B cell (primary cell): ENCODE measurements around the gene CMIP. TPM values are rescaled to one million over a fixed set of nuclear protein-coding genes. Genes with fewer than 3 reads are reported as not detected.

Source experiments
- ATAC-seq: fragments of 200-7000 bp; cut with Tn5 transposase; one replicate; pipeline ENCODE4 v1.10.0; 2021; ENCODE audit warnings: low read depth, mild to moderate bottlenecking, moderate number of reproducible peaks, moderate library complexity
- CTCF ChIA-PET: fragments of 350-600 bp; sonication (Branson Sonifier 250); formaldehyde crosslinking; loops from one replicate; lab custom pipeline; 2021; ENCODE audit warnings: antibody characterized with exemption, inconsistent platforms; lab: Charles Lee
- POLR2A ChIA-PET: fragments of 350-600 bp; sonication (Branson Sonifier 250); formaldehyde crosslinking; loops from one replicate; lab custom pipeline; 2021; ENCODE audit warnings: antibody characterized with exemption; lab: Charles Lee
- DNase-seq: peaks from one replicate; pipeline ENCODE4 v3.0.0; 2013
- H2AFZ ChIP-seq: 2 replicates; pipeline ENCODE4 v1.6.1; 2012; ENCODE audit warnings: mild to moderate bottlenecking, low read depth, low read length; ENCODE audit not compliant: insufficient read depth, poor library complexity, severe bottlenecking
- H3K27ac ChIP-seq, 2 donors: 1 replicate in 1 of 2; 2 replicates in 1 of 2; pipeline ENCODE4 v1.5.1; 2012 to 2013; ENCODE audit warnings: low read length in 2 of 2, mild to moderate bottlenecking in 2 of 2, moderate library complexity in 1 of 2
- H3K27me3 ChIP-seq, 4 experiments: fragments of 200-600 bp in 1 of 4; sonication (generic) in 1 of 4; replicated peaks in 1 of 4; 1 replicate in 2 of 4; 2 replicates in 2 of 4; pipeline versions ENCODE4 v1.6.1 to v1.7.0; 2013 to 2016; ENCODE audit warnings: low read length in 3 of 4, mild to moderate bottlenecking in 2 of 4, mixed read lengths in 1 of 4, moderate library complexity in 1 of 4; ENCODE audit not compliant: insufficient read depth in 4 of 4, control insufficient read depth in 3 of 4; ENCODE audit errors: control extremely low read depth in 1 of 4
- H3K36me3 ChIP-seq, 2 experiments: replicated peaks in 1 of 2; 1 replicate in 1 of 2; 2 replicates in 1 of 2; pipeline versions ENCODE4 v1.6.1 to v1.7.1; 2013; ENCODE audit warnings: low read length in 1 of 2; ENCODE audit not compliant: insufficient read depth in 2 of 2, control insufficient read depth in 1 of 2; ENCODE audit errors: control extremely low read depth in 1 of 2, extremely low read depth in 1 of 2
- H3K4me1 ChIP-seq, 2 donors: fragments of 200-600 bp in 1 of 2; sonication (generic) in 1 of 2; 1 replicate in 1 of 2; 2 replicates in 1 of 2; pipeline versions ENCODE4 v1.5.1 to v1.6.1; 2013 to 2017; ENCODE audit warnings: low read length in 2 of 2; ENCODE audit not compliant: control insufficient read depth in 2 of 2, insufficient read depth in 2 of 2
- H3K4me2 ChIP-seq: replicated peaks from 2 replicates; pipeline ENCODE3; 2012; ENCODE audit warnings: mild to moderate bottlenecking, low read depth, low read length; ENCODE audit not compliant: poor library complexity, severe bottlenecking
- H3K4me3 ChIP-seq, 5 experiments: fragments of 200-600 bp in 1 of 5; sonication (generic) in 1 of 5; 1 replicate in 3 of 5; 2 replicates in 2 of 5; pipeline versions ENCODE4 v1.5.1 to v1.7.0; 2011 to 2016; ENCODE audit warnings: low read length in 4 of 5, mild to moderate bottlenecking in 4 of 5, low read depth in 2 of 5, control low read depth in 1 of 5, moderate library complexity in 1 of 5; ENCODE audit not compliant: insufficient read depth in 1 of 5; ENCODE audit errors: control extremely low read depth in 1 of 5, extremely low read depth in 1 of 5
- H3K79me2 ChIP-seq: fragments of 200-600 bp; sonication (generic); one replicate; pipeline ENCODE4 v1.6.0; 2016; ENCODE audit warnings: low read length; ENCODE audit not compliant: control insufficient read depth, insufficient read depth
- H3K9ac ChIP-seq: fragments of 200-600 bp; sonication (generic); 2 replicates; pipeline ENCODE4 v1.6.1; 2017; ENCODE audit warnings: mild to moderate bottlenecking, low read length, moderate library complexity
- H3K9me3 ChIP-seq, 3 donors: one replicate each; pipeline versions ENCODE4 v1.6.1 to v1.7.1; 2013; ENCODE audit warnings: low read length in 2 of 3; ENCODE audit not compliant: control insufficient read depth in 2 of 3, insufficient read depth in 1 of 3; ENCODE audit errors: control extremely low read depth in 1 of 3
- H4K20me1 ChIP-seq: 2 replicates; pipeline ENCODE4 v1.6.0; 2012; ENCODE audit warnings: mild to moderate bottlenecking, low read length; ENCODE audit not compliant: insufficient read depth, control insufficient read depth, poor library complexity, severe bottlenecking
- H3K27ac Mint-ChIP-seq: one replicate; pipeline ENCODE4 v1.8.0; 2021; ENCODE audit warnings: mixed read lengths
- H3K27me3 Mint-ChIP-seq: one replicate; pipeline ENCODE4 v1.8.0; 2021; ENCODE audit warnings: mixed read lengths
- H3K4me1 Mint-ChIP-seq: one replicate; pipeline ENCODE4 v1.8.0; 2021; ENCODE audit warnings: mixed read lengths
- H3K4me3 Mint-ChIP-seq: one replicate; pipeline ENCODE4 v1.8.0; 2021; ENCODE audit warnings: mixed read lengths
- H3K9me3 Mint-ChIP-seq: one replicate; pipeline ENCODE4 v1.8.0; 2022; ENCODE audit warnings: mixed read lengths; ENCODE audit not compliant: insufficient read depth
- EZH2 ChIP-seq: IDR thresholded peaks from 2 replicates; pipeline ENCODE4 v1.6.1; 2012; ENCODE audit warnings: borderline replicate concordance, low read depth, mild to moderate bottlenecking, moderate library complexity, low read length; ENCODE audit not compliant: insufficient read depth, poor library complexity, severe bottlenecking
- WGBS: methylation state at CpG from one replicate; pipeline ENCODE4 v1.1.5; 2013; ENCODE audit warnings: missing lambda C conversion rate; ENCODE audit not compliant: insufficient coverage; 5-methylcytosine and 5-hydroxymethylcytosine counted together
- intact Hi-C: fragments of 100-400 bp; cut with micrococcal nuclease; formaldehyde crosslinking; loops from one replicate; pipeline ENCODE4 v1.10.0; 2022
- polyA plus RNA-seq: library from polyadenylated mRNA; depleted of rRNA; stranded (reverse); fragments of >200 nt; gene quantifications from 2 replicates; pipeline ENCODE4 v1.2.3, GENCODE V29; 2012
- total RNA-seq, 2 donors: library from RNA; stranded (reverse); fragments of 120-200 nt in 1 of 2; gene quantifications; 1 replicate in 1 of 2; 2 replicates in 1 of 2; pipeline versions ENCODE4 v1.2.3 to v1.2.4, GENCODE V29; 2013 to 2022
- TF ChIP-seq, protein P1 (sequence below): fragments of 200-600 bp; IDR thresholded peaks from one replicate; pipeline ENCODE4 v1.8.0; 2022; ENCODE audit warnings: antibody characterized with exemption, mild to moderate bottlenecking

Gene CMIP
- total and polyA plus RNA-seq, 2 donors (not counting 1 experiment from before 2014, with no cell fraction given), result 27.1 to 155 TPM

DNA sequence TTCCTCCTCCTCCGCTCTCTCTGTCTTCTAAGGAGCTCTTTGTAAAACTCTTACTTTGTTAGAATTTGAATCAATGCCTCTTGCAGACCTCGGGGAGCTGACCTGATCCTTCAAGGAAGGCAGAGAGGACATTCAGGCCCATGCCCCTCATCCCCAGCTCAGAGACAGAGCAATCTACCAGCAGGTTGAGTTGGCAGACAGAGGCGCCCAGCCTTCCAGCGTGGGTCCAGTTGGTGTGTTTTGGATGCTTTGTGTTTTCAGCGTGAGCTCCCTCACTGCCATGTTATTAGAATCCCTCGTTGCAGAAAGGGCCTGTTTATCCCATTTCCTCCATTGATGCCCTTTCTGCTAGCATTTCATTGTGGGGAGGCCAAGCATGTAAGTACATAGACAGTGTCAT, 167.1 kb downstream of the CMIP start:
- H3K79me2 ChIP-seq, result peaks cover 96% of the 10 kb centered on the region
- no peak overlapping the region for H3K4me3 Mint-ChIP-seq
- DNase-seq (no peak), ATAC-seq (no peak)
- ChIA-PET CTCF (interaction anchor here (0.7 to 1.6 kb wide), 3 partner anchors 11 to 209 kb away, joined by 3 to 4 read pairs (median 4); no protein-coding TSS in a partner anchor), POLR2A (no interaction called here)
- H3K36me3 ChIP-seq, result peaks cover 0 to 52% of the 10 kb centered on the region in 2 experiments
- no peak overlapping the region for H3K27ac Mint-ChIP-seq
- no peak overlapping the region for H3K9ac ChIP-seq
- TF ChIP-seq, protein P1, sequence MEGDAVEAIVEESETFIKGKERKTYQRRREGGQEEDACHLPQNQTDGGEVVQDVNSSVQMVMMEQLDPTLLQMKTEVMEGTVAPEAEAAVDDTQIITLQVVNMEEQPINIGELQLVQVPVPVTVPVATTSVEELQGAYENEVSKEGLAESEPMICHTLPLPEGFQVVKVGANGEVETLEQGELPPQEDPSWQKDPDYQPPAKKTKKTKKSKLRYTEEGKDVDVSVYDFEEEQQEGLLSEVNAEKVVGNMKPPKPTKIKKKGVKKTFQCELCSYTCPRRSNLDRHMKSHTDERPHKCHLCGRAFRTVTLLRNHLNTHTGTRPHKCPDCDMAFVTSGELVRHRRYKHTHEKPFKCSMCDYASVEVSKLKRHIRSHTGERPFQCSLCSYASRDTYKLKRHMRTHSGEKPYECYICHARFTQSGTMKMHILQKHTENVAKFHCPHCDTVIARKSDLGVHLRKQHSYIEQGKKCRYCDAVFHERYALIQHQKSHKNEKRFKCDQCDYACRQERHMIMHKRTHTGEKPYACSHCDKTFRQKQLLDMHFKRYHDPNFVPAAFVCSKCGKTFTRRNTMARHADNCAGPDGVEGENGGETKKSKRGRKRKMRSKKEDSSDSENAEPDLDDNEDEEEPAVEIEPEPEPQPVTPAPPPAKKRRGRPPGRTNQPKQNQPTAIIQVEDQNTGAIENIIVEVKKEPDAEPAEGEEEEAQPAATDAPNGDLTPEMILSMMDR, result no peak
- no peak for TF ChIP-seq EZH2
- H3K4me2 ChIP-seq, result no peak overlapping the region
- 100% methylated on average over 1 of the region's 6 CpGs for WGBS
- intact Hi-C loops, result loop anchor here (5.0 kb wide), 1 partner anchor 184 kb away; no protein-coding TSS in a partner anchor
- peaks cover 91% of the 10 kb centered on the region for H4K20me1 ChIP-seq
- H3K27me3 Mint-ChIP-seq, result no peaks in the 10 kb centered on the region
- no peaks in the 10 kb centered on the region for H3K9me3 Mint-ChIP-seq
- H3K4me3 ChIP-seq, result no peak overlapping the region
- H3K4me1 ChIP-seq, result peaks cover 27 to 37% of the 10 kb centered on the region in 2 donors
- peaks cover 32% of the 10 kb centered on the region for H3K4me1 Mint-ChIP-seq
- no peak overlapping the region for H3K27ac ChIP-seq
- no peaks in the 10 kb centered on the region for H3K9me3 ChIP-seq
- no peaks in the 10 kb centered on the region for H3K27me3 ChIP-seq
- H2AFZ ChIP-seq, result no peak overlapping the region

GRCh38 chr16:81612351-81613163, 167.9 kb downstream of the CMIP start:
- H3K9me3 Mint-ChIP-seq, result no peaks in the 10 kb centered on the region

More at GRCh38 chr16:81612351-81613163, 167.9 kb downstream of the CMIP start:
- no peak overlapping the region for H3K4me2 ChIP-seq
- H3K9ac ChIP-seq, result no peak overlapping the region
- no peak for ATAC-seq
- Mint-ChIP-seq H3K27me3 (no peaks in the 10 kb centered on the region), H3K4me3 (no peak overlapping the region), H3K27ac (no peak overlapping the region), H3K4me1 (peaks cover 26% of the 10 kb centered on the region)
- no peak overlapping the region for H2AFZ ChIP-seq
- peaks cover 30 to 44% of the 10 kb centered on the region in 2 donors for H3K4me1 ChIP-seq
- peaks cover 91% of the 10 kb centered on the region for H4K20me1 ChIP-seq
- peaks cover 96% of the 10 kb centered on the region for H3K79me2 ChIP-seq
- intact Hi-C loops, result loop anchor here (5.0 kb wide), 1 partner anchor 185 kb away; no protein-coding TSS in a partner anchor
- peaks cover 0 to 6% (median 0%) of the 10 kb centered on the region in 3 donors for H3K9me3 ChIP-seq
- POLR2A ChIA-PET, result no interaction called here
- TF ChIP-seq, protein P1, result no peak
- no peak overlapping the region for H3K27ac ChIP-seq
- WGBS, result over 99% methylated on average over 13 of the region's 17 CpGs
- CTCF ChIA-PET, result interaction anchor here (0.8 to 1.6 kb wide), 2 partner anchors 11 to 210 kb away, joined by 4 read pairs; no protein-coding TSS in a partner anchor
- no peaks in the 10 kb centered on the region for H3K27me3 ChIP-seq
- no peak for DNase-seq
- no peak overlapping the region for H3K4me3 ChIP-seq
- peaks cover 0 to 56% of the 10 kb centered on the region in 2 experiments for H3K36me3 ChIP-seq
